ENCODE data around the gene ANKFY1. TPM values are rescaled to one million over a fixed set of nuclear protein-coding genes. Genes with fewer than 3 reads are reported as not detected.

ANKFY1 gene
- total and polyA plus RNA-seq, 2 donors (not counting 3 experiments of a cell fraction or from before 2014, with no cell fraction given), result 30.6 to 51.1 TPM

GRCh38 chr17:4162775-4163466, 100.9 kb downstream of the ANKFY1 start:
- H4K20me1 ChIP-seq (replicated peaks; ENCODE audit: control insufficient read depth, extremely low read depth, insufficient read depth, low read length), result no peaks in the 10 kb centered on the region
- FAIRE-seq (no peak), DNase-seq (ENCODE audit: low read depth, low spot score) (no peak)
- H3K36me3 ChIP-seq (ENCODE audit: control insufficient read depth in 2 of 2, extremely low read depth in 1 of 2, insufficient read depth in 2 of 2, low read length in 2 of 2), result peaks cover 0 to 18% of the 10 kb centered on the region in 2 experiments
- H3K9ac ChIP-seq (replicated peaks; ENCODE audit: extremely low read depth, insufficient read depth, low read length), result no peak overlapping the region
- intact Hi-C loops (cut with micrococcal nuclease) (no loop called here), dilution Hi-C loops (cut with MboI; ENCODE audit: extremely low pct_ligation_motif_present, low sequenced_read_pairs) (no loop called here)
- H3K9me3 ChIP-seq (replicated peaks; ENCODE audit: control insufficient read depth, insufficient read depth, low read length), result no peaks in the 10 kb centered on the region
- H3K4me3 ChIP-seq (replicated peaks in 1 of 3; ENCODE audit: insufficient read depth in 1 of 3, low read depth in 1 of 3, low read length in 3 of 3), result no peak overlapping the region
- TF ChIP-seq EZH2 (IDR thresholded peaks at IDR 0.05; ENCODE audit: borderline replicate concordance, low read depth, low read length, severe bottlenecking) (no peak), POLR2AphosphoS5 (IDR thresholded peaks at IDR 0.05; ENCODE audit: insufficient read depth, low read depth, low read length) (no peak), MAX (IDR thresholded peaks at IDR 0.05; ENCODE audit: insufficient read depth, insufficient read length) (no peak), POLR2A (IDR thresholded peaks at IDR 0.05; ENCODE audit: low read depth, low read length) (no peak), FOS (IDR thresholded peaks at IDR 0.05; ENCODE audit: borderline replicate concordance, insufficient read depth, low read length) (no peak), JUN (IDR thresholded peaks at IDR 0.05; ENCODE audit: borderline replicate concordance, insufficient read depth, insufficient read length, low read depth) (no peak), GATA2 (IDR thresholded peaks at IDR 0.05; ENCODE audit: insufficient read depth, insufficient read length, low read depth, low read length) (no peak), CTCF (IDR thresholded peaks at IDR 0.05; ENCODE audit: extremely low read depth in 1 of 2, insufficient read depth in 1 of 2, low read depth in 1 of 2, low read length in 2 of 2) (no peak), MYC (IDR thresholded peaks at IDR 0.05; ENCODE audit: low read depth, low read length) (no peak)
- peaks cover 4% of the 10 kb centered on the region for H3K4me1 ChIP-seq (ENCODE audit: control insufficient read depth, extremely low read depth, insufficient read depth, low read length)
- H3K27ac ChIP-seq (ENCODE audit: insufficient read depth, low read depth, low read length), result no peak overlapping the region
- CTCF ChIA-PET, result no interaction called here
- POLR2A ChIA-PET, result interaction anchor here (2.2 kb wide), 1 partner anchor 19 kb away, joined by 11 read pairs; the partner anchor contains the start of gene CYB5D2
- H2AFZ ChIP-seq (ENCODE audit: low read depth, low read length), result no peak overlapping the region
- no peaks in the 10 kb centered on the region for H3K9me1 ChIP-seq (replicated peaks; ENCODE audit: control insufficient read depth, extremely low read depth, insufficient read depth, low read length)
- no TSS peak for BruUV-seq (replicated peaks)
- no peaks in the 10 kb centered on the region for H3K79me2 ChIP-seq (ENCODE audit: control insufficient read depth, insufficient read depth, low read length)
- H3K27me3 ChIP-seq (ENCODE audit: control insufficient read depth in 2 of 2, insufficient read depth in 2 of 2, low read length in 2 of 2), result no peaks in the 10 kb centered on the region
- no peak overlapping the region for H3K4me2 ChIP-seq (ENCODE audit: insufficient read depth, low read length)

Data from endothelial cell of umbilical vein (primary cell).